A549 (cell line): ENCODE measurements around the gene GOLT1B. TPM values are rescaled to one million over a fixed set of nuclear protein-coding genes. Genes with fewer than 3 reads are reported as not detected.

Experiments used
- ATAC-seq, 2 experiments: fragments of 200-7000 bp in 1 of 2; fragments of >200 bp in 1 of 2; cut with Nextera tagmentation in 1 of 2; cut with Tn5 transposase in 1 of 2; 3 replicates each; pipeline versions ENCODE4 v1.8.0 to v1.9.1; 2018 to 2020; ENCODE audit warnings: mild to moderate bottlenecking in 1 of 2, moderate library complexity in 1 of 2
- CTCF ChIA-PET: fragments of 300-600 bp; sonication (Branson Sonifier 250); formaldehyde crosslinking; extraction: SDS; loops from one replicate; lab custom pipeline; 2021; ENCODE audit warnings: antibody characterized with exemption, inconsistent platforms; lab: Yijun Ruan, JAX
- POLR2A ChIA-PET: fragments of 350-600 bp; formaldehyde crosslinking; extraction: SDS; loops from one replicate; lab custom pipeline; 2021; ENCODE audit warnings: antibody characterized with exemption, inconsistent platforms; lab: Yijun Ruan, JAX
- DNase-seq, 2 experiments: peaks; one replicate each; pipeline versions ENCODE4 v3.0.0 to v3.0.0-alpha.2; 2011 to 2016; ENCODE audit warnings: low read depth in 1 of 2, low spot score in 1 of 2
- FAIRE-seq: peaks from 2 replicates; lab custom pipeline; 2011; peaks lifted over from hg19 to GRCh38; lab: Jason Lieb, UNC
- H3K27ac ChIP-seq, 2 experiments: fragments of >200 bp; sonication (Bioruptor Twin); formaldehyde crosslinking; 3 replicates each; pipeline ENCODE4 v1.5.1; 2016 to 2017
- H3K4me1 ChIP-seq: fragments of >200 bp; sonication (Bioruptor Twin); formaldehyde crosslinking; 3 replicates; pipeline ENCODE4 v1.6.1; 2016
- H3K4me2 ChIP-seq: fragments of >200 bp; sonication (Bioruptor Twin); formaldehyde crosslinking; 3 replicates; pipeline ENCODE4 v1.6.1; 2016
- H3K4me3 ChIP-seq: fragments of >200 bp; sonication (Bioruptor Twin); formaldehyde crosslinking; 3 replicates; pipeline ENCODE4 v1.5.1; 2016
- H3K9me3 ChIP-seq: fragments of >200 bp; sonication (Bioruptor Twin); formaldehyde crosslinking; 3 replicates; pipeline ENCODE4 v1.6.1; 2016
- CBX8 ChIP-seq: fragments of 200-600 bp; sonication (generic); IDR thresholded peaks from 2 replicates; pipeline ENCODE4 v1.6.1; 2016
- EHF ChIP-seq: fragments of 250-450 bp; sonication (Bioruptor Pico); IDR thresholded peaks from 2 replicates; pipeline ENCODE4 v1.5.0; 2020; ENCODE audit warnings: mild to moderate bottlenecking
- FOSB ChIP-seq: fragments of 250-450 bp; sonication (Bioruptor Pico); IDR thresholded peaks from 2 replicates; pipeline ENCODE4 v1.5.0; 2020; ENCODE audit warnings: mild to moderate bottlenecking, moderate library complexity
- HDAC2 ChIP-seq: fragments of 200-600 bp; sonication (generic); IDR thresholded peaks from 2 replicates; pipeline ENCODE4 v1.6.1; 2016
- MAFK ChIP-seq: fragments of 450-650 bp; IDR thresholded peaks from 2 replicates; pipeline ENCODE4 v1.6.1; 2014; ENCODE audit not compliant: partially characterized antibody
- MYC ChIP-seq: IDR thresholded peaks from 2 replicates; pipeline ENCODE4 v1.6.1; 2012; ENCODE audit warnings: mild to moderate bottlenecking, inconsistent platforms, low read length, improper control_type of control experiment, borderline replicate concordance
- NFE2L2 ChIP-seq: fragments of 150-350 bp; conservative IDR thresholded peaks from 2 replicates; pipeline ENCODE4 v1.6.1; 2014; ENCODE audit warnings: low read length
- REST ChIP-seq: fragments of 200-600 bp; sonication (generic); IDR thresholded peaks from 2 replicates; pipeline ENCODE4 v1.6.1; 2016; ENCODE audit warnings: antibody characterized with exemption, mild to moderate bottlenecking, moderate library complexity
- SMC3 ChIP-seq: fragments of >200 bp; sonication (Bioruptor Twin); formaldehyde crosslinking; IDR thresholded peaks from 3 replicates; pipeline ENCODE4 v1.6.1; 2018; ENCODE audit warnings: inconsistent platforms
- WGBS: methylation state at CpG from one replicate; pipeline ENCODE4 v1.1.6; 2017; ENCODE audit errors: missing lambda C conversion rate; 5-methylcytosine and 5-hydroxymethylcytosine counted together
- polyA plus RNA-seq, 4 experiments: library from polyadenylated mRNA; depleted of rRNA in 3 of 4; stranded (reverse); fragments of >200 nt; fragmentation: RNase III in 1 of 4; extraction: RNeasy Plus Mini Kit Qiagen cat#74134 plus additional on column Dnase treatment in 1 of 4; gene quantifications; 2 replicates in 3 of 4; 3 replicates in 1 of 4; pipeline ENCODE4 v1.2.3, GENCODE V29; 2011 to 2017

Gene GOLT1B
- polyA plus RNA-seq, 2 of the 4 experiments (the other 2 are of a cell fraction) = 73.4 to 80.4 TPM

GRCh38 chr12:21566223-21566906, 64.8 kb downstream of the GOLT1B start (continued):
- TF ChIP-seq REST (no peak), CBX8 (no peak), EHF (CRISPR knock-in tag) (no peak)

DNA sequence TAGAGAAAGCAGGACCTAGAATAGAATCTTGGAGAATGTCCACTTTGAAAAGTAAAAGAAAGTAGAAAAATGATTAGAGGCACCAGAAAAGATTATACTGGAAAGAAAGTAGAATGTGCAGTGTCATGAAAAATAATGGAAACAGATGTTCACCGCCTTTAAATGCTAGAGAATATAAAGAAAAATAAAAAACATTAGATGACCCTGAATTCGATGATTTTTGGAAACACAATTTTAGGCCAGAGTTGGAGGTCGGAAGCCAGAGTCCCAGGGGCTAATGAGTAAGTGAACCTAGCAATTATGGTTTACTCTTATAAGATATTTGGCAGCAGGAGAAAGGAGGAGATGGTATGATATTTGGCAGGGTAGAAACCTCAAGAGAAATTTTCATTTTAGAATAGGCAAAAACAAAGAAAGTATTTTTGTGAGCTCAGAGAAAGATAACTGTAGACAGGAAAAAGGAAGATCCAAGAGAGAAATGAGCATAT, 65.4 kb downstream of the GOLT1B start:
- WGBS = 94% methylated on average over 3 of the region's 3 CpGs
- POLR2A ChIA-PET = interaction anchor here (0.6 kb wide), 1 partner anchor 75 kb away, joined by 7 read pairs; no protein-coding TSS in a partner anchor
- no peak for FAIRE-seq

More for the DNA sequence above, 65.4 kb downstream of the GOLT1B start:
- H3K27ac ChIP-seq = peak overlapping the region; percentile 22 to 78; a peak in 4 of 6 replicates
- DNase-seq = no peak
- peak overlapping the region; percentile 73 for H3K4me2 ChIP-seq
- H3K4me3 ChIP-seq = no peak overlapping the region
- TF ChIP-seq SMC3 (no peak), NFE2L2 (0 out of 2 replicates have a peak, but pooled peaks have one; percentile 3), HDAC2 (0 out of 2 replicates have a peak, but pooled peaks have one; percentile 9), FOSB (no peak), CBX8 (no peak), MAFK (peak; percentile 53), MYC (no peak)
- CTCF ChIA-PET = no interaction called here
- no peak for ATAC-seq
- no peaks in the 10 kb centered on the region for H3K9me3 ChIP-seq
- H3K4me1 ChIP-seq = peaks cover 48% of the 10 kb centered on the region

Other genes starting within 250 kb of the GOLT1B start
- 0.07 and 0.08 TPM in 2 replicates for gene SLCO1A2, start 166.9 kb upstream of the GOLT1B start, polyA plus RNA-seq (2011; rRNA removed)
- 0.25 to 0.31 TPM (median 0.30 TPM) in 3 replicates for gene SLCO1A2, start 166.9 kb upstream of the GOLT1B start, polyA plus RNA-seq (2017; fragmentation: RNase III; extraction: RNeasy Plus Mini Kit Qiagen cat#74134 plus additional on column Dnase treatment)
- not detected in 2 replicates for gene IAPP, start 128.9 kb upstream of the GOLT1B start, polyA plus RNA-seq (2011; rRNA removed)
- 0.09 TPM in 1 of 3 replicates, not detected in the others for gene IAPP, start 128.9 kb upstream of the GOLT1B start, polyA plus RNA-seq (2017; fragmentation: RNase III; extraction: RNeasy Plus Mini Kit Qiagen cat#74134 plus additional on column Dnase treatment)
- 14.4 and 22.9 TPM in 2 replicates for gene PYROXD1, start 64.1 kb upstream of the GOLT1B start, polyA plus RNA-seq (2011; rRNA removed)
- gene PYROXD1, start 64.1 kb upstream of the GOLT1B start, polyA plus RNA-seq (2017; fragmentation: RNase III; extraction: RNeasy Plus Mini Kit Qiagen cat#74134 plus additional on column Dnase treatment) = 6.7 to 7.8 TPM (median 7.0 TPM) in 3 replicates
- gene RECQL, start 154 bp upstream of the GOLT1B start, polyA plus RNA-seq (2011; rRNA removed) = 56.7 and 84.2 TPM in 2 replicates
- gene RECQL, start 154 bp upstream of the GOLT1B start, polyA plus RNA-seq (2017; fragmentation: RNase III; extraction: RNeasy Plus Mini Kit Qiagen cat#74134 plus additional on column Dnase treatment) = 76.5 to 79.5 TPM (median 77.0 TPM) in 3 replicates
- gene SPX, start 24.5 kb downstream of the GOLT1B start, polyA plus RNA-seq (2011; rRNA removed) = 34.4 and 39.8 TPM in 2 replicates
- 2.7 to 3.2 TPM (median 2.9 TPM) in 3 replicates for gene SPX, start 24.5 kb downstream of the GOLT1B start, polyA plus RNA-seq (2017; fragmentation: RNase III; extraction: RNeasy Plus Mini Kit Qiagen cat#74134 plus additional on column Dnase treatment)
- gene GYS2, start 103.1 kb downstream of the GOLT1B start, polyA plus RNA-seq (2011; rRNA removed) = 0.19 TPM in 2 replicates
- 0.04 TPM in 1 of 3 replicates, not detected in the others for gene GYS2, start 103.1 kb downstream of the GOLT1B start, polyA plus RNA-seq (2017; fragmentation: RNase III; extraction: RNeasy Plus Mini Kit Qiagen cat#74134 plus additional on column Dnase treatment)
- gene LDHB, start 156.1 kb downstream of the GOLT1B start, polyA plus RNA-seq (2011; rRNA removed) = 1,881 and 2,260 TPM in 2 replicates
- gene LDHB, start 156.1 kb downstream of the GOLT1B start, polyA plus RNA-seq (2017; fragmentation: RNase III; extraction: RNeasy Plus Mini Kit Qiagen cat#74134 plus additional on column Dnase treatment) = 1,745 to 1,852 TPM (median 1,788 TPM) in 3 replicates